Ascending aorta (tissue), 2 donors: ENCODE measurements around the gene SNX9. TPM values are rescaled to one million over a fixed set of nuclear protein-coding genes. Genes with fewer than 3 reads are reported as not detected.

Experiments
- DNase-seq, 2 donors: peaks; one replicate each; pipeline ENCODE4 v3.0.0-alpha.2; 2019; ENCODE audit warnings: low spot score in 2 of 2
- H3K27ac ChIP-seq, 2 donors: fragments of 200-600 bp; sonication (generic); one replicate each; pipeline ENCODE4 v1.5.1; 2016 to 2017; ENCODE audit warnings: mild to moderate bottlenecking in 1 of 2
- H3K27me3 ChIP-seq: fragments of 200-600 bp; sonication (generic); one replicate; pipeline ENCODE4 v1.5.1; 2017
- H3K36me3 ChIP-seq, 2 donors: fragments of 200-600 bp; sonication (generic); one replicate each; pipeline ENCODE4 v1.5.1; 2016
- H3K4me1 ChIP-seq, 2 donors: fragments of 200-600 bp; sonication (generic); one replicate each; pipeline ENCODE4 v1.5.1; 2016 to 2017; ENCODE audit warnings: mild to moderate bottlenecking in 1 of 2
- H3K4me3 ChIP-seq, 2 donors: fragments of 200-600 bp; sonication (generic); one replicate each; pipeline ENCODE4 v1.5.1; 2016 to 2017; ENCODE audit warnings: mild to moderate bottlenecking in 1 of 2
- H3K9me3 ChIP-seq, 2 donors: fragments of 200-600 bp; sonication (generic); one replicate each; pipeline ENCODE4 v1.5.1; 2016
- CTCF ChIP-seq, 3 experiments: fragments of 200-600 bp in 2 of 3; fragments of 450-650 bp in 1 of 3; sonication (generic) in 2 of 3; IDR thresholded peaks; one replicate each; pipeline ENCODE4 v1.5.1; 2016 to 2019; ENCODE audit warnings: antibody characterized with exemption in 3 of 3, mild to moderate bottlenecking in 1 of 3, moderate library complexity in 1 of 3
- intact Hi-C: fragments of 100-400 bp; cut with DNase I; formaldehyde crosslinking; loops from one replicate; pipeline ENCODE4 v1.15.1; 2023
- total RNA-seq: library from RNA; depleted of rRNA; stranded (reverse); fragments of >200 nt; gene quantifications from one replicate; pipeline ENCODE4 v1.1.0, GENCODE V29; 2016

SNX9 gene
- total RNA-seq, 1 donor from 2014 or later = 55.2 TPM

GRCh38 chr6:157806131-157806855, 16.8 kb upstream of the SNX9 start:
- no peak overlapping the region for H3K4me3 ChIP-seq
- no peaks in the 10 kb centered on the region for H3K9me3 ChIP-seq
- no peak for TF ChIP-seq CTCF (IDR thresholded peaks at IDR 0.05)
- H3K27me3 ChIP-seq = no peaks in the 10 kb centered on the region
- no peak for DNase-seq
- intact Hi-C loops = no loop called here
- no peaks in the 10 kb centered on the region for H3K4me1 ChIP-seq
- H3K36me3 ChIP-seq = no peaks in the 10 kb centered on the region
- no peak overlapping the region for H3K27ac ChIP-seq

GRCh38 chr6:157806856-157807215, 16.2 kb upstream of the SNX9 start:
- intact Hi-C loops = no loop called here
- Histone ChIP-seq H3K9me3 (no peaks in the 10 kb centered on the region), H3K4me1 (no peaks in the 10 kb centered on the region), H3K4me3 (no peak overlapping the region), H3K27ac (no peak overlapping the region), H3K36me3 (no peaks in the 10 kb centered on the region), H3K27me3 (no peaks in the 10 kb centered on the region)
- TF ChIP-seq CTCF (IDR thresholded peaks at IDR 0.05) = no peak
- DNase-seq = no peak

GRCh38 chr6:157808405-157808950, 14.6 kb upstream of the SNX9 start:
- intact Hi-C loops = no loop called here
- Histone ChIP-seq H3K4me1 (peaks cover 0 to 8% of the 10 kb centered on the region in 2 donors), H3K27ac (no peak overlapping the region), H3K36me3 (no peaks in the 10 kb centered on the region), H3K27me3 (no peaks in the 10 kb centered on the region), H3K9me3 (no peaks in the 10 kb centered on the region), H3K4me3 (no peak overlapping the region)
- DNase-seq = no peak
- no peak for TF ChIP-seq CTCF (IDR thresholded peaks at IDR 0.05)

GRCh38 chr6:157809613-157810012, 13.4 kb upstream of the SNX9 start:
- Histone ChIP-seq H3K36me3 (no peaks in the 10 kb centered on the region), H3K27me3 (no peaks in the 10 kb centered on the region)

GRCh38 chr6:157811137-157811475, 11.9 kb upstream of the SNX9 start:
- no peak for TF ChIP-seq CTCF (IDR thresholded peaks at IDR 0.05)
- H3K27me3 ChIP-seq = no peaks in the 10 kb centered on the region
- intact Hi-C loops = no loop called here
- DNase-seq = no peak
- H3K36me3 ChIP-seq = no peaks in the 10 kb centered on the region
- no peaks in the 10 kb centered on the region for H3K9me3 ChIP-seq
- H3K4me1 ChIP-seq = peaks cover 14 to 23% of the 10 kb centered on the region in 2 donors
- no peak overlapping the region for H3K27ac ChIP-seq
- H3K4me3 ChIP-seq = no peak overlapping the region

More at GRCh38 chr6:157809613-157810012, 13.4 kb upstream of the SNX9 start:
- intact Hi-C loops = no loop called here
- TF ChIP-seq CTCF (IDR thresholded peaks at IDR 0.05) = no peak
- Histone ChIP-seq H3K4me3 (no peak overlapping the region), H3K27ac (no peak overlapping the region), H3K4me1 (peaks cover 7 to 18% of the 10 kb centered on the region in 2 donors), H3K9me3 (no peaks in the 10 kb centered on the region)
- no peak for DNase-seq
